Effector memory CD4-positive, alpha-beta T cell (primary cell): ENCODE results near the gene RAD51B.

Experiments used
- DNase-seq, 3 donors: peaks; one replicate each; pipeline ENCODE4 v3.0.0-alpha.2; 2020
- H3K27ac ChIP-seq: 2 replicates; pipeline ENCODE4 v1.7.0; 2013; ENCODE audit warnings: mild to moderate bottlenecking, low read length, moderate library complexity; ENCODE audit not compliant: insufficient read depth, poor library complexity, severe bottlenecking
- H3K27me3 ChIP-seq: replicated peaks from 2 replicates; pipeline ENCODE4 v1.7.0; 2013; ENCODE audit warnings: mild to moderate bottlenecking, low read length; ENCODE audit not compliant: insufficient read depth, control insufficient read depth, poor library complexity, severe bottlenecking
- H3K36me3 ChIP-seq: 2 replicates; pipeline ENCODE4 v1.7.0; 2013; ENCODE audit warnings: mild to moderate bottlenecking, low read length, moderate library complexity; ENCODE audit not compliant: control insufficient read depth, insufficient read depth
- H3K4me1 ChIP-seq: 2 replicates; pipeline ENCODE4 v1.7.0; 2013; ENCODE audit warnings: low read length, mild to moderate bottlenecking; ENCODE audit not compliant: control insufficient read depth, insufficient read depth, poor library complexity, severe bottlenecking
- H3K4me3 ChIP-seq: 2 replicates; pipeline ENCODE4 v1.7.0; 2013; ENCODE audit warnings: low read length, low read depth, mild to moderate bottlenecking; ENCODE audit not compliant: insufficient read depth, poor library complexity, severe bottlenecking
- H3K9me3 ChIP-seq: 2 replicates; pipeline ENCODE4 v1.7.0; 2013; ENCODE audit warnings: mild to moderate bottlenecking, low read length, moderate library complexity; ENCODE audit not compliant: control insufficient read depth

Gene RAD51B

GRCh38 chr14:68716698-68717097, 897.1 kb downstream of the RAD51B start:
- no peaks in the 10 kb centered on the region for H3K9me3 ChIP-seq
- DNase-seq = no peak
- H3K4me1 ChIP-seq = peaks cover 16% of the 10 kb centered on the region

GRCh38 chr14:68718023-68718990, 898.7 kb downstream of the RAD51B start:
- H3K4me1 ChIP-seq = no peaks in the 10 kb centered on the region
- DNase-seq = no peak
- H3K4me3 ChIP-seq = no peak overlapping the region
- no peaks in the 10 kb centered on the region for H3K27me3 ChIP-seq
- no peak overlapping the region for H3K27ac ChIP-seq
- no peaks in the 10 kb centered on the region for H3K36me3 ChIP-seq
- H3K9me3 ChIP-seq = no peaks in the 10 kb centered on the region

More at GRCh38 chr14:68716698-68717097, 897.1 kb downstream of the RAD51B start:
- Histone ChIP-seq H3K4me3 (no peak overlapping the region), H3K27me3 (no peaks in the 10 kb centered on the region), H3K27ac (no peak overlapping the region), H3K36me3 (no peaks in the 10 kb centered on the region)

GRCh38 chr14:68719634-68720384, 900.2 kb downstream of the RAD51B start:
- no peak for DNase-seq
- no peak overlapping the region for H3K27ac ChIP-seq
- H3K36me3 ChIP-seq = no peaks in the 10 kb centered on the region
- no peaks in the 10 kb centered on the region for H3K9me3 ChIP-seq
- no peaks in the 10 kb centered on the region for H3K27me3 ChIP-seq
- no peak overlapping the region for H3K4me3 ChIP-seq
- H3K4me1 ChIP-seq = no peaks in the 10 kb centered on the region

GRCh38 chr14:68722186-68722585, 902.6 kb downstream of the RAD51B start:
- DNase-seq = no peak
- Histone ChIP-seq H3K27ac (no peak overlapping the region), H3K4me3 (no peak overlapping the region), H3K27me3 (no peaks in the 10 kb centered on the region), H3K4me1 (no peaks in the 10 kb centered on the region), H3K9me3 (no peaks in the 10 kb centered on the region), H3K36me3 (no peaks in the 10 kb centered on the region)

- Histone ChIP-seq H3K36me3 (no peaks in the 10 kb centered on the region), H3K27me3 (no peaks in the 10 kb centered on the region), H3K4me3 (no peak overlapping the region), H3K4me1 (no peaks in the 10 kb centered on the region), H3K27ac (no peak overlapping the region), H3K9me3 (no peaks in the 10 kb centered on the region)
- no peak for DNase-seq
These were observed 903.5 kb downstream of the RAD51B start for GRCh38 chr14:68722968-68723566.

- Histone ChIP-seq H3K4me3 (no peak overlapping the region), H3K27me3 (no peaks in the 10 kb centered on the region), H3K27ac (no peak overlapping the region), H3K9me3 (no peaks in the 10 kb centered on the region), H3K4me1 (no peaks in the 10 kb centered on the region), H3K36me3 (no peaks in the 10 kb centered on the region)
- DNase-seq = no peak
These were observed 904.3 kb downstream of the RAD51B start for GRCh38 chr14:68723808-68724268.

DNA sequence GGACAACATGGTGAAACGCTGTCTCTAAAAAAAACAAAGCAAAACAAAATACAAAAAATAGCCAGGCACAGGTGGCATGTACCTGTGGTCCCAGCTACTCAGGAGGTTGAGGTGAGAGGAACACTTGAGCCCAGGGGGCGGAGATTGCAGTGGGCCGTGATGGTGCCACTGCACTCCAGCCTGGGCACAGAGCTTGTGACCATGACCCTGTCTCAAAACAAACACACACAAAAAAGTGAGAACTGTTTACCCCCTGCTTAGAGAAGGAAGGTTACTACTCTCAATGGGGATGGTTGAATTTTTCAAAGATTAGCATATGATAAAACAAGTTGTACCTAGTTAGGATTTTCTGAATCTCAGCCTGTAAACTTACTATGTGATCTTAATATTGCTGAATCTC, 905.3 kb downstream of the RAD51B start:
- Histone ChIP-seq H3K4me3 (no peak overlapping the region), H3K4me1 (no peaks in the 10 kb centered on the region), H3K9me3 (no peaks in the 10 kb centered on the region), H3K36me3 (no peaks in the 10 kb centered on the region), H3K27ac (no peak overlapping the region), H3K27me3 (no peaks in the 10 kb centered on the region)
- DNase-seq = no peak

DNA sequence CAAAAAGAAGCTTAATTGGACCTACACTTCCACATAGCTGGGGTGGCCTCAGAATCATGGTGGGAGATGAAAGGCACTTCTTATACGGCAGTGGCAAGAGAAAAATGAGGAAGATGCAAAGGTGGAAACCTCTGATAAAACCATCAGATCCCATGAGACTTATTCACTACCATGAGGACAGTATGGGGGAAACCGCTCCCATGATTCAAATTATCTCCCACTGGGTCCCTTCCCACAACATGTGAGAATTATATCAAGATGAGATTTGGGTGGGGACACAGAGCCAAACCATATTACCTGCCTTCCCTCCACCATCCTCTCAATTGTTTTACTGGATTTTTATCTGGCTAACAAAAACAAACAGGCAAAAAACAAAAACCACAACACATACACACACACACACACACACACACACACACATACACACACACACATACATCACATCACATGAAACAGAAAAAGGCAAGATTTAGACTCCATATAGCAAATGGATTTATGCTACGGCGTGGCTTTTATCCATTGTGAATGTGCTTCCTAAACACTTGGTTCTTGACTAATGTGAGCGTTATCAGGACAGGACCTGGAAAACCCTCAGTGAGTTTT, 906.6 kb downstream of the RAD51B start:
- H3K9me3 ChIP-seq = no peaks in the 10 kb centered on the region
- H3K27me3 ChIP-seq = no peaks in the 10 kb centered on the region
- no peaks in the 10 kb centered on the region for H3K36me3 ChIP-seq
- DNase-seq = no peak
- H3K27ac ChIP-seq = no peak overlapping the region
- H3K4me3 ChIP-seq = no peak overlapping the region
- no peaks in the 10 kb centered on the region for H3K4me1 ChIP-seq

GRCh38 chr14:68727315-68728047, 907.9 kb downstream of the RAD51B start:
- DNase-seq = no peak
- Histone ChIP-seq H3K27me3 (no peaks in the 10 kb centered on the region), H3K27ac (no peak overlapping the region), H3K9me3 (no peaks in the 10 kb centered on the region), H3K4me3 (no peak overlapping the region), H3K36me3 (no peaks in the 10 kb centered on the region), H3K4me1 (no peaks in the 10 kb centered on the region)
